IMR-90 (cell line): ENCODE results near the gene GNRH2.
"Not testable (repeated sequence)": the region's sequence is repeated elsewhere in the genome, so short reads cannot be mapped to it uniquely, and the experiment has no call there.

Experiments used
- RFX5 ChIP-seq: IDR thresholded peaks from 2 replicates; pipeline ENCODE4 v1.8.0; 2012; ENCODE audit warnings: low read depth, mild to moderate bottlenecking, low read length, moderate library complexity
- SMC3 ChIP-seq: fragments of 150-350 bp; IDR thresholded peaks from 2 replicates; pipeline ENCODE4 v1.6.1; 2016; ENCODE audit warnings: low read depth, mild to moderate bottlenecking, antibody characterized with exemption, low read length, moderate library complexity

DNA sequence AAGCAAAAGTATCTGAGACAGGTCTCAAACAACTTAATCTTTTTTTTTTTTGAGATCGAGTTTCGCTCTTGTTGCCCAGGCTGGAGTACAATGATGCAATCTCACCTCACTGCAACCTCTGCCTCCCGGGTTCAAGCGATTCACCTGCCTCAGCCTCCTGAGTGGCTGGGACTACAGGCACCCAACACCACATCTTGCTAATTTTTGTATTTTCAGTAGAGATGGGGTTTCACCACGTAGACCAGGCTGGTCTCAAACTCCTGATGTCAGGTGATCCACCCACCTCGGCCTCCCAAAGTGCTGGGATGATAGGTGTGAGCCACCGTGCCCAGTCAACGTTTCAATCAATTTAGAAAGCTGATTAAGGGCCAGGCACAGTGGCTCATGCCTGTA is 29.8 kb downstream of the GNRH2 start:
- not testable (repeated sequence) for TF ChIP-seq SMC3, RFX5
